HG03571 (cell line): ENCODE results near the gene SCT.

Experiments
- ATAC-seq: cut with Tn5 transposase; IDR thresholded peaks from one replicate; pipeline ENCODE4 v1.9.1; 2021; ENCODE audit not compliant: unreplicated experiment

The SCT gene

GRCh38 chr11:611001-611996 is 15.7 kb downstream of the SCT start:
- ATAC-seq, result no peak

DNA sequence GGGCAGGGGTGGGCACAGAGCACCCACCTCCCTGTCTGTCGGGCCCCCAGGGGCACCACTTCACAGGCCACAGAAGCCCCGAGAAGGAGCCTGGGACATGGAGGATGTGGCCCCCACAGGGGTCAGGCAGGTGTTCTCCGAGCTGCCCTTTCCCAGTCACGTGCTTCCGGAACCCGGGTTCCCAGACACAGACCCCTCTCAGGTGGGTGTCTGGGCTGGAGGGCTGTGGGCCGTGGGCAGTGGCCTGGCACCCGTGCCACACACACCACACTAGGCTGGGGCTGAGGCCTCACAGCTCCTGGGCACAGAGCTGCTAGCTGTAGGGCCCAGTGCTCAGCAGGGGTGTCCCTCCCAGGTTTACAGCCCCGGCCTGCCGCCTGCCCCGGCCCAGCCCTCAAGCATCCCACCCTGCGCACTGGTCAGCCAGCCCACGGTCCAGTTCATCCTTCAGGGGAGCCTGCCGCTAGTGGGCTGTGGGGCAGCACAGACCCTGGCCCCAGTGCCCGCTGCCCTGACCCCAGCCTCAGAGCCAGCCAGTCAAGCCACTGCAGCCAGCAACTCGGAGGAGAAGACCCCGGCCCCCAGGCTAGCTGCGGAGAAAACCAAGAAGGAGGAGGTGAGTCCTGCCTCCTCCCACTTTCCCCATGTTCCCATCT is 16.7 kb downstream of the SCT start:
- ATAC-seq, result no peak

DNA sequence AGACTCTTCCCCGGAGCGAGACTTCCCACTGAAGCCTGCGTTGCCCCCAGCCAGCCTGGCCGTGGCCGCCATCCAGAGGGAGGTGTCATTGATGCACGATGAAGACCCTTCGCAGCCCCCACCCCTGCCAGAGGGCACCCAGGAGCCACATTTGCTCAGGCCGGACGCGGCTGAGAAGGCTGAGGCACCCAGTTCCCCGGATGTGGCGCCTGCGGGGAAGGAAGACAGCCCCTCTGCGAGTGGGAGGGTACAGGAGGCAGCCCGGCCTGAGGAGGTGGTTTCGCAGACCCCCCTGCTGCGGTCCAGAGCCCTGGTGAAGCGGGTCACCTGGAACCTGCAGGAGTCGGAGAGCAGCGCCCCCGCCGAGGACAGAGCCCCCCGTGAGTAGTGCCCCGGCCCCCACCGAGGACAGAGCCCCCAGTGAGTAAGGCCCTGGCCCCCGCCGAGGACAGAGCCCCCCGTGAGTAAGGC is 17.6 kb downstream of the SCT start:
- no peak for ATAC-seq

GRCh38 chr11:608791-609251 is 18.2 kb downstream of the SCT start:
- ATAC-seq, result no peak

DNA sequence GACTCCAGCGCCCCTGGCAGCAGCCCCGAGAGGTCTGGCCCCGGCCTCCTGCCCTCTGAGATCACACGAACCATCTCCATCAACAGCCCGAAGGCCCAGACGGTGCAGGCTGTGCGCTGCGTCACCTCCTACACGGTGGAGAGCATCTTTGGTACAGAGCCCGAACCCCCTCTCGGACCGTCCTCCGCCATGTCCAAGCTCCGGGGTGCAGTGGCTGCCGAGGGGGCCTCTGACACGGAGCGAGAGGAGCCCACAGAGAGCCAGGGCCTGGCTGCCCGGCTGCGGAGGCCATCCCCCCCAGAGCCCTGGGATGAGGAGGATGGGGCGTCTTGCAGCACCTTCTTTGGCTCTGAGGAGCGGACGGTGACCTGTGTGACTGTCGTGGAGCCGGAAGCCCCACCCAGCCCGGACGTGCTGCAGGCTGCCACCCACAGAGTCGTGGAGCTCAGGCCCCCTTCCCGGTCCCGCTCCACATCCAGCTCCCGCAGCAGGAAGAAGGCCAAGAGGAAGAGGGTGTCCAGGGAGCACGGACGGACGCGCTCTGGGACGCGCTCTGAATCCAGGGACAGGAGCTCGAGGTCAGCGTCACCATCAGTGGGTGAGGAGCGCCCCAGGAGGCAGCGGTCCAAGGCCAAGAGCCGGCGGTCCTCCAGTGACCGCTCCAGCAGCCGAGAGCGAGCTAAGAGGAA is 18.9 kb downstream of the SCT start:
- no peak for ATAC-seq

DNA sequence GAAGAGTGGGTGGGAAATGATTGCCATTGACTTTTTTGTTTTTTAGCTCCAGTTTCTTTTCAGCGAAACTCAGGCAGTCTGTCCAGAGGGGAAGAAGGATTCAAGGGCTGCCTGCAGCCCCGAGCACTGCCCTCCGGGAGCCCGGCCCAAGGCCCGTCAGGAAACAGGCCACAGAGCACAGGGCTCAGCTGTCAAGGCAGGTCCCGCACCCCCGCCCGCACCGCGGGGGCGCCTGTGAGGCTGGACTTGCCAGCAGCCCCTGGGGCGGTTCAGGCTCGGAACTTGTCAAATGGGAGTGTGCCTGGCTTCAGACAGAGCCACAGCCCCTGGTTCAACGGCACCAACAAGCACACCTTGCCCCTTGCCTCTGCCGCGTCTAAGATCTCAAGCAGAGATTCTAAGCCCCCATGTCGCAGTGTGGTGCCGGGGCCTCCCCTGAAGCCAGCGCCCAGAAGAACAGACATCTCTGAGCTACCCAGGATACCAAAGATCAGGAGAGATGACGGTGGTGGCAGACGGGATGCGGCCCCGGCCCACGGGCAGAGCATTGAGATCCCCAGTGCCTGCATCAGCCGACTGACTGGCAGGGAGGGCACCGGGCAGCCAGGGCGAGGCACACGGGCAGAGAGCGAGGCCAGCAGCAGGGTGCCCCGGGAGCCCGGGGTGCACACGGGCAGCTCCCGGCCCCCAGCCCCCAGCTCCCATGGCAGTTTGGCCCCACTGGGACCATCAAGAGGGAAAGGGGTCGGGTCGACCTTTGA is 19.8 kb downstream of the SCT start:
- ATAC-seq, result no peak

DNA sequence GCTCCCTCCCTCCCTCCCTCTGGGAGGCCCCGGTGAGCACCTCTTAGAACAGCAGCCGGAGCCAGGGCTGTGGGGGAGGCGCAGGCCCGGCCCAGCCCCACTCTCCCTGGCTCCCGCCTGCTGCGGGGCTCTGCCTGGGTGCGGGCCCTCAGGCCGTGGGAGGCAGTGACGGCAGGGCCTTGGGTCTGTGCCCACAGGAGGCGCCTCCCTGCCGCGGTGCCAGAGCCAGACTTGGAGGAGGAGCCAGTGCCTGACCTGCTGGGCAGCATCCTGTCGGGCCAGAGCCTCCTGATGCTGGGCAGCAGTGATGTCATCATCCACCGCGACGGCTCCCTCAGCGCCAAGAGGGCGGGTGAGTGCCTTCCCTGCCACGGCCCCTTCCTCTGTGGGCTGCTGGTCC is 20.7 kb downstream of the SCT start:
- no peak for ATAC-seq

DNA sequence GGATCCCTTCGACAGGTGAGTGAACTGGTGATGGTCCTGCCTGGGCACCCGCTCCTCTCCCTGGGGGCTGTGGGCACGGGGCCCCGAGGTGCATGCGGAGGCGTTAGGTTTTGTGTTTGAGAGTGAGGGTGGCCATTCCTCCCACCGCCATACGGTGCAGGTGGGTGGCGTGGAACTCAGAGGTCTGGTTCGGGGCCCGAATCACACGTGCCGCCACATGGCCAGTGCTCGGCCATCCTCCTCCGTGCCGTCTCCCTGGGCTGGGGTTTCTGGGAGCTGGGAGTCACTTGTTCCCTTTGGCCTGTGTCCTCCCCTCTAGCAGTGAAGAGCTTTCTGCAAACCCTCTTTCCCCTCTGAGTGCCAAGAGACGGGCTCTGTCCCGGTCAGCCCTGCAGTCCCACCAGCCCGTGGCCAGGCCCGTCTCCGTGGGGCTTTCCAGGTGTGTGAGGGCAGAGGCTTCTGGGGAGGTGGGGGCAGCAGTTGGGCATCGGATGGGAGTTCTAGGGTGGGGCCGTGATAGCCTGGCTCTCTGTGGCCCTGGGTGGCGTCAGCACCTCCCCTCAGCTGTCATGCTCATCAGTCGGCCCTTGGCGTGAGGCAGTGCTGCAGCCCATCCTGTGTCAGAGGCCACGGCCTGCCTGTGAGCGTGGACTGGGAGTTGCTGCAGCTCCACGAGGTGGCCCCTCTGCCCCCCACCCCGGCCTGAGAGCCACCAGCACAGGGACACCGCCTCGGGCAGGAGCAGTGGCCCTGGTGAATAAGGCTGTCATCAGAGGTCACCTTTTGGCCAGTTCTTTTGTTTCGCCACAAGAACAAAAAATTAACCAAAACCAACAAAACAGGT is 21.5 kb downstream of the SCT start:
- no peak for ATAC-seq

DNA sequence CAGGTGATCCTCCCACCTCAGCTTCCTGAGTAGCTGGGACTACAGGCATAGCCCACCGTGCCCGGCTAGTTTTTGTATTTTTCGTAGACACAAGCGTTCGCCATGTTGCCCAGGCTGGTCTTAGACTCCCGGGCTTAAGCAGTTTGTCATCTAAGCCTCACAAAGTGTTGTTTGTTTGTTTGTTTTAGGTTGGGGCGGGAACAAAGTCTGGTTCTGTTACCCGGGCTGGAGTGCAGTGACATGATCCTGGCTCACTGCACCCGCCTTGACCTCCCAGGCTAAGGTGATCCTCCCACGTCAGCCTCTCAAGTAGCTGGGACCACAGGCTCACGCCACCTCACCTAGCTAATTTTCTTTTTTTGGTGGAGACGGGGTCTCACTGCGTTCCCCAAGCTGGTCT is 23.8 kb downstream of the SCT start:
- no peak for ATAC-seq

DNA sequence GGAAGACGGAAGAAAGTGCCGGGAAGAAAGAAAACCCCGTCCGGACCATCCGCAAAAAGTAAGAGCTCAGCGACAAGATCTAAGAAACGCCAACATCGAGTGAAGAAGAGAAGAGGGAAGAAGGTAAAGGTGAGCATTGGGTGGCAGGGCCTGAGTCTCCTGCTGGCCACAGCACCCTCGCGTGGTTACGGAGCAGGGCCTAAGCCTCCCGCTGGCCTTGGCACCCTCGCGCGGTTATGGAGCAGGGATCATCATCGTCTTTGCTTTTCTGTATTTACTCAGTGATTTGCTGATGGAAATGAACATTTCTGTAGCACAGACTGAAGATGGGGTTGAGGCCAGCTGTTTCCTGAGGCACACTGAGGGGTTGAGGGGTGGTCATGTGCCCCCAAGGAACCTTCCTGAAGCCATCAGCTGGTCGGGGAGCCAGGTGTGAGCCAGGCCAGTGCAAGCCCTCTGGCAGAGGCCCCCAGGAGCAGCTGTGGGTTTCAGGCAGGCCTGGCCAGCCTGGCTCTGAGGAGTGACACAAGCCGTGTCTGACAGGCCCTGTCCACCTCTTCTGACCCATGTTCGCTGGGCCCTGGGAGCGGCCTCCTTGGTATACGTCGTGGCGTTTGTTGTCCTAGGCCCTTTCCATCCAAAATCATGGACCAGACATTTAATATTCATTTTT is 25.3 kb downstream of the SCT start:
- no peak for ATAC-seq

DNA sequence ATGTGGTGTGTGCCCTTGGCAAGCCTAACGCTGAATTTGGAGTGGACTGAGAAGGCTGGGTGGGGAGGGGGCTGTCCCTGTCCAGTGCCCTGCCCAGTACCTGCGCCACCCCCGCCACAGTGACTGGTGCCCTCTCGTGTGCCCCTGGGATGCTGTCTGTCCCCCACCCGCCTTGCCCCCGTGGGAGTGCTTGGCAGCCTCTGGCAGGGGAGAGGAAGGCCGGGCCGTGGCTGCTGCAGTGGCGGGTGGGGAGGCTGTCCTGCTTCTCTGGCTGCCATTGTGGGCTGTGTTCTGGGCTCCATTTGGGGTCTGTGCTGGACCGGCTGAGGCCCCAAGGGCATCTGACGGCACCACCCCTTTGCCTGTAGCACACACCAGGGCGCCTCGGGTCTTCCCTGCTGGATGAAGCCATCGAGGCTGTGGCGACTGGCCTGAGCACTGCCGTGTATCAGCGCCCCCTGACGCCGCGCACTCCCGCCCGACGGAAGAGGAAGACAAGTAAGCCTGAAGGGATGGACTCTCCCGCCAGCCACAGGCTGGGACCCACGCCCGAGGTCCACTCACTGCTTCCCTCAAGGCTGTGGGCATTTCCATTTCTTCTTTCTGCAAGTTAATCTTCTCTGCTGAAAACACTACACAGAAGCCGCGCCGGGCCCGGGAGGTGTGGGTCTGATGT is 28.8 kb downstream of the SCT start:
- no peak for ATAC-seq

DNA sequence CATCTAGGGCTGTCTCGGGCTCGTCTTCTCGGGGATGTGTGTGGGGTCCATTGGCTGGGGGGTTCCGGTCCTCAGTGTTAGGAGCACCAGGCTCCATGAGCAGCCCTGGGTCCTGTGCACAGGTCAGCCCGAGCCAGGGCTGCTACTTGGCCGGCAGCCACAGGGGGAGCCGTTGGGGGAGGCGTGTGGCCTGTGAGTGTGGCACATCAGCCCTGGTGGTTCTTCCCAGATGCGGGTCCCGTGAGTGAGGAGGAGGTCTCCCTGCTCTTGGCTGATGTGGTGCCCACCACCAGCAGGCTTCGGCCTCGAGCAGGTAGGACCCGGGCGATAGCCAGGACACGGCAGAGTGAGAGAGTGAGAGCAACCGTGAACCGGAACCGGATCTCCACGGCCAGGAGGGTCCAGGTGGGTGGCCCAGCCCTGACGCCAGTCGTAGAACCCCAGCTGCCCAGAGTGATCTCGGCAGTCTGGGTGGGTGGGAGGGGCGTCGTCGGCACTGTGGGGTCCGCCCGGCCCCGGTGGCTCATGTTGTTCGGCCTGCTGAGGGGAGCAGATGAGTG is 29.7 kb downstream of the SCT start:
- no peak for ATAC-seq

- ATAC-seq, result no peak
Measured at GRCh38 chr11:596374-596773, 30.6 kb downstream of the SCT start.

DNA sequence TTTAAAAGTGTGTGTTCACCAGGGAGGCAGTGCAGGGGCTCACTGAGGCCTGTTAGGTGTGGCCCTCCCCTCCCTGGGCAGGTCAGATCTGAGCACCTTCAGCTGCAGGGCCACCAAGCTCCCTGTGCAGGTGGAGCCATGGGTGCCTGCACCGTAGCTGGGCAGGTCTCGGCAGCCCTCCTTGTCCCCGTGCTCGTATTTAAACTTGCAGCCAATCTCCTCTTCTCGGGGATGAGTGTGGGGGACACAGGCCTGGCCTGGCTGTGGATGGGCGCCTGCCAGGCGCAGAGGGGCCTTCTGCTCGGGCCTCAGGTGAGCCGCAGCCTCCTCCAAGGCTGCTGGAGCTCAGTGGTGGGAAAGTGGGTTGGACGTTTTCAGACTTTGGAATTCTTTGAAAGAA is 31.6 kb downstream of the SCT start:
- ATAC-seq, result no peak

GRCh38 chr11:593347-593746 is 33.6 kb downstream of the SCT start:
- ATAC-seq, result no peak

DNA sequence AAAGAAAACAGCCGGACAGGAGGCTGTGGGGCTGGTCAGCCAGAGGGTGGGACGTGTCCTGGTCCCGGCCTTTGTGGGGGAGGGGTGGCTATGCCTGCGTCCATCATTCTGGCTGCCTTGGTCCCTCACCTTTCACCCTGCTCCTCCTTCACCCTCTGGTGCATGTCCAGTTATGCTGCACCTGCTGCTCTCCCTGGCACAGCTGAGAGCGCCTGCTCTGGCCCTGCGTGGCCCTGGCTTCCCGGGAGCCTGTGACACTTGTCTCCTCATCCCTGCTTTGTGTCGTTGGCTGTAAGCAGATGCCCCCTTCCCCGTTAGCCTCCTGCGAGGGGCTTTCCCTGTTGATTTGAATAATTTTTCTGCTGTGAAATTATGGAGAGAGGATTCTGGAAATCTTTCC is 34.1 kb downstream of the SCT start:
- ATAC-seq, result no peak

- no peak for ATAC-seq
Measured at GRCh38 chr11:592501-592900, 34.5 kb downstream of the SCT start.

DNA sequence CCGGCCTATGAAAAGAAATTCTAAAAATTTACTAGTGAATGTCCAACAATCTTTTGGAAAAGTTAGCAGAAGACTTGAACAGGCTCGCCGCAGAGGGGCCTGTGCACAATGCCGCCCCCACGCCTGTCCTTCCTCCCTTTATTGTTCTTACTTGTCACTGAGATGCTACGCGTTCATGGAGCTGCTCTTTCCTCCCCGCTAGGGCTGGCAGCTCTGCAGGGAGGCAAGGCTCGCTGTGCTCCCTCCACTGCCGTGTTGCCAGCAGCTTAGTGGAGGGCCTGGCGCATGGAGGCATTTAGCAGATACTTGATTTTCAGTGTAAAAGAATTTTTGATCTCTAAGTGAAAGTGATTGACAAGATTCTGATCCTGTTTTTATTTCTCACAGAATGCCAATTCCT is 36.0 kb downstream of the SCT start:
- ATAC-seq, result no peak
